Testis (tissue), 2 donors: ENCODE measurements around the gene CDH23.

Experiments
- CTCF ChIP-seq, 3 experiments: fragments of 450-650 bp in 2 of 3; fragments of 200-600 bp in 1 of 3; sonication (generic) in 1 of 3; IDR thresholded peaks; one replicate each; pipeline ENCODE4 v1.5.1; 2016 to 2019; ENCODE audit warnings: antibody characterized with exemption in 3 of 3, mild to moderate bottlenecking in 2 of 3, moderate library complexity in 1 of 3
- POLR2A ChIP-seq: fragments of 450-650 bp; IDR thresholded peaks from one replicate; pipeline ENCODE4 v1.6.1; 2017; ENCODE audit warnings: antibody characterized with exemption, mild to moderate bottlenecking, moderate library complexity

- TF ChIP-seq CTCF (IDR thresholded peaks at IDR 0.05) (no peak), POLR2A (no peak)
Measured at GRCh38 chr10:71635251-71635866, 238.6 kb downstream of the CDH23 start.
